ENCODE measurements around the gene NOTCH1. TPM values are rescaled to one million over a fixed set of nuclear protein-coding genes. Genes with fewer than 3 reads are reported as not detected.

NOTCH1 gene
- 10 to 100 TPM; 23.6 to 40.9 (median 36.2) TPM for polyA plus RNA-seq (ENCODE audit: insufficient read length in 3 of 3)
- long read RNA-seq, donor 1, result 0 reads
- long read RNA-seq, donor 2, partial matches to known transcripts, result 0 of 1 reads
- long read RNA-seq, donor 2, other reads (novel, unspliced or antisense), result 0 of 1 reads
- long read RNA-seq, donor 3, partial matches to known transcripts, result 0 of 1 reads
- long read RNA-seq, donor 3, other reads (novel, unspliced or antisense), result 0 of 1 reads
- long read RNA-seq, donor 4, partial matches to known transcripts, result 137 of 164 reads
- long read RNA-seq, donor 4, other reads (novel, unspliced or antisense), result 27 of 164 reads
- long read RNA-seq, donor 5, result 0 reads
- long read RNA-seq, donor 6, full-length matches to known transcripts, result 1 of 1 reads
- long read RNA-seq, donor 6, partial matches to known transcripts, result 0 of 1 reads
- long read RNA-seq, donor 6, other reads (novel, unspliced or antisense), result 0 of 1 reads
- long read RNA-seq, donor 7, partial matches to known transcripts, result 8 of 9 reads
- long read RNA-seq, donor 7, other reads (novel, unspliced or antisense), result 0 of 9 reads
- long read RNA-seq, donor 8, partial matches to known transcripts, result 5 of 6 reads
- long read RNA-seq, donor 8, other reads (novel, unspliced or antisense), result 0 of 6 reads
- long read RNA-seq, donor 9, result 0 reads
- long read RNA-seq, donor 10, full-length matches to known transcripts, result 1 of 1 reads
- long read RNA-seq, donor 10, partial matches to known transcripts, result 0 of 1 reads
- long read RNA-seq, donor 10, other reads (novel, unspliced or antisense), result 0 of 1 reads
- long read RNA-seq, donor 11, result 0 reads
- long read RNA-seq, donor 12, result 0 reads
- long read RNA-seq, donor 13, result 0 reads
- long read RNA-seq, donor 14, full-length matches to known transcripts, result 3 of 3 reads
- long read RNA-seq, donor 14, partial matches to known transcripts, result 0 of 3 reads
- long read RNA-seq, donor 14, other reads (novel, unspliced or antisense), result 0 of 3 reads
- long read RNA-seq, donor 15, result 0 reads
- long read RNA-seq, donor 16, full-length matches to known transcripts, result 2 of 366 reads
- long read RNA-seq, donor 16, partial matches to known transcripts, result 290 of 366 reads
- long read RNA-seq, donor 16, other reads (novel, unspliced or antisense), result 74 of 366 reads

DNA sequence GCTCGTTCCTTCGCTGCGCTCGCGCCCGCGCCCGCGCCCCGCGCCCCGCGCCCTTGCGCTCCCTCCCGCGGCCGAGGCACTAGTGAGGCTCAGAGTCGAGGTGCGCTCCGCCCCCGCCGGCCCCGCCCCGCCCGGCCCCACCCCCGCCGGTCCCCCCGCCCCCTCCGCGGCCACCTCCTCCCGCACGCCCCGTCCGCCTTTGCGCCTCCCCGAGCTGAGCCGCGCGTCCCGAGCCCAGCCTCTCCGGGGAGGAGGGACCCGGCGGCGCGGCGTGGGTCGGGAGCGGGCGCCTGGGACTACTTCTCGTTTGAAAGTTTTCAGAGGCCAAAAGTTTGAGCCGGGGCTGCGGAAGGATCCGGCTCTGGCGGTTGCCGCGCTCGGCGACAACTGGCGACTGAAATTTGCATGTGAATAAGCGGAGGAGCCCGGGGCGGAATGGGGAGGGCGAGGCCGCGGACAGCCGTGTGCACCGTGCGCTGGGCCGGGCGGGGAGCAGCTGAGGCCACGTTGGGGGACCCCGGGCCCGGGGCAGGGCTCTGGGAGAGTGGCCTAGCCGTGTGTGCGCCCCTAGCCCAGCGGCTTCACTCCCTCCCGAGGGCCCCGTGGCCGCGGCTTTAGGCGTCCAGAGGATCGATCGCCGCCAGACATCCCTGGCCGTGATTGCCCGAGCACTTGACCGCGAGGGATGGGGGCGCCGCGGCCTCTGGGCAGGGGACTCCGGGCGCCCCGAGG is at the start of gene NOTCH1:
TSS of gene NOTCH1 (minus strand) at position 84 of the 732 bp plus-strand sequence. CDS start 262 bp downstream, outside the sequence.
- peak; percentile 76 to 93 (median 87) for DNase-seq (ENCODE audit: extremely low read depth in 1 of 11, low read depth in 9 of 11, low spot score in 4 of 11)

DNA sequence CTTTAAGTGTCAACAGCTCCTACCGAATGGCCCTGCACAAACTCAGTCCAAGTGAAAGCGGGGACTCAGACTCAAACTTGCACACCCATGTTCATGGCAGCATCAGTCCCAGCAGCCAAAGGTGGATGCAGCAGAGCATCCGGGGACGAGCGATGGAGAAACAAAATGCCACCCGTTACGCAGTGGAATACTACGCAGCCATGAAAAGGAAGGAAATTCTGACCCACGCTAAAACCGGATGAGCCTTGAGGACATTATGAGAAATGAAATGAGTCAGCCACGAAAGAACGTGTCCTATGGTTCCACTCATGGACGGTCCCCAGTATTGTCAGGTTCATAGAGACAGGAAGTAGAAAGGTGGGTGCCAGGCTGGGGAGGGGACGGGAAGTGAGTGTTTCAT is 48.6 kb upstream of the NOTCH1 start:
- DNase-seq (ENCODE audit: extremely low read depth in 1 of 11, low read depth in 9 of 11, low spot score in 4 of 11), result no peak

DNA sequence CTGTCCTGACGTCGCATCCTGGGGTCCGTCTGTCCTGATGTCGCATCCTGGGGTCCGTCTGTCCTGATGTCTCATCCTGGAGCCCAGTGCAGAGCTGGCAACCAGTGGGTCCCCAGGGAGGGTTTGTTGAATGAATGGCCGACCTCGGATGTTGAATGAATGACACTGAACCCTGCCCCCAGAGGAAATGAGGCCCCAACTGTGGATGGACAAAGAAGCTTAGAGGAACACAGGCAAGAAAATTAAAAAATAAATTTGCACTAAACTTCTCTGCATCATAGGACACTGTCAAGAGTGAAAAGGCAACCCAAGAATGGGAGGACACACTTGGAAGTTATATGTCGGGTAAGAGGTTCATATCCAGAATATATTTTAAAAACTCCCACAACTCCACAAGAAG is 47.7 kb upstream of the NOTCH1 start:
- DNase-seq (ENCODE audit: extremely low read depth in 1 of 11, low read depth in 9 of 11, low spot score in 4 of 11), result no peak

DNA sequence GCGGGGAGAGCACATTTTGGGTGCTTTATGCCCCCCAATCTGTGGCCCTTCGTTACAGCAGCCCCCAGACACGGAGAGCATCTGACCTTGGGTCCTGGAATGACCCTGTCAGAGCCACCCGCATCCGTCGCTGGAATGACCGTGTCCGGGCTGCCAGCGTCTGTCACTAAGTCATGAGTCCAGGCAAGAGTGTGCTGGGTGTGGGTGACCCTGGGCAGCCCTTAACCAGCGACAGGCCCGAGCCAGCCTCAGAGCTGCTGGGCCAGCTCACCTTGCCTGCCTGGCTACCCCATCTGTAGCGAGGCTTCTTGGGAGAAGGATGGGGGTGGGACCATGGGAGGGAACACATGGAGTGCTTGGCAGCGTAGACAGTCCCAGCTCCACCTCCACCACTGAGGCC is 46.8 kb upstream of the NOTCH1 start:
- no peak for DNase-seq (ENCODE audit: extremely low read depth in 1 of 11, low read depth in 9 of 11, low spot score in 4 of 11)

DNA sequence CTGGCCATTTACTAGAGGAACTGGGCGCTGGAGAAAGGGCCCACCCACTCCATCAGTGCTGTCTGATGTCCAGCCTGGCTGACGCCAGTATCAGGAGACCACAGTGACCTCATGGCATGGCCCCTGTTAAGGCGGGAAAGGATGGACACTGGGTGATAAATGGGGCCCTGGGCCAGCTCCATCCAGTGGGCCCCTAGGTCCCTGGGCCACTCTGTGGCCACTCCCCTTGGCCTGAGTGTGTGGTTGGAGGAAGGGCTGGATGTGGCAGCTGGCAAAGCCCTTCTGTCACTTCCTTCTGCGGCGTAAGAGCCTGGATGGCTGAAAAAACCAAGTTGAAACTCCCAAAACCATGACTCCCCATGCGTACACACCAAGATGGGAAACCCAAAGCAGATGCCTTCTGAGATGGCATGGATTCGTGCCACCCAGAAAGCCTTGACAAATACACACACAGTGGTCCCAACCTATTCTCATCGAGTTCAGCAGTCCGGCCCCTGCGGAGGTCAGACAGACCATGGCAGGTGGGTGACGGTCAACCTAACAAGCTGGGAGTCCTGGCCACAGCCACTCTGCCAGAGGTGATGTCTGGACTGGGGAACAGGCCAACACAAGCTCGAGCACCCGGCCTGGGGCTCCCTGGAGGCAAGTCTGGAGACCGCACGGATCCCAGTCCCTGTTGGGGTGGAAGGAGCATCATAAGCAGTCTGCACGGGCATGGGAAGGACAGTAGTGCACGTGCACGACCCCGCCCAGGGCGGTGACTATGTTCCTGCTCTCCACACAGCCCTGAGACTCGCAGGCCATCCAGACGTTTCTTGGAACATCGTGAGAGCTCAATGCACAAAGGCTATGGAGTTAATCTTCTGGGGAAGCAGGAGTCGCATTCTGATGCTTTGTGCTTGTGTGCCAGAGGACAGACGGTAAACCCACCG is 45.2 kb upstream of the NOTCH1 start:
- DNase-seq (ENCODE audit: extremely low read depth in 1 of 11, low read depth in 9 of 11, low spot score in 4 of 11), result no peak

DNA sequence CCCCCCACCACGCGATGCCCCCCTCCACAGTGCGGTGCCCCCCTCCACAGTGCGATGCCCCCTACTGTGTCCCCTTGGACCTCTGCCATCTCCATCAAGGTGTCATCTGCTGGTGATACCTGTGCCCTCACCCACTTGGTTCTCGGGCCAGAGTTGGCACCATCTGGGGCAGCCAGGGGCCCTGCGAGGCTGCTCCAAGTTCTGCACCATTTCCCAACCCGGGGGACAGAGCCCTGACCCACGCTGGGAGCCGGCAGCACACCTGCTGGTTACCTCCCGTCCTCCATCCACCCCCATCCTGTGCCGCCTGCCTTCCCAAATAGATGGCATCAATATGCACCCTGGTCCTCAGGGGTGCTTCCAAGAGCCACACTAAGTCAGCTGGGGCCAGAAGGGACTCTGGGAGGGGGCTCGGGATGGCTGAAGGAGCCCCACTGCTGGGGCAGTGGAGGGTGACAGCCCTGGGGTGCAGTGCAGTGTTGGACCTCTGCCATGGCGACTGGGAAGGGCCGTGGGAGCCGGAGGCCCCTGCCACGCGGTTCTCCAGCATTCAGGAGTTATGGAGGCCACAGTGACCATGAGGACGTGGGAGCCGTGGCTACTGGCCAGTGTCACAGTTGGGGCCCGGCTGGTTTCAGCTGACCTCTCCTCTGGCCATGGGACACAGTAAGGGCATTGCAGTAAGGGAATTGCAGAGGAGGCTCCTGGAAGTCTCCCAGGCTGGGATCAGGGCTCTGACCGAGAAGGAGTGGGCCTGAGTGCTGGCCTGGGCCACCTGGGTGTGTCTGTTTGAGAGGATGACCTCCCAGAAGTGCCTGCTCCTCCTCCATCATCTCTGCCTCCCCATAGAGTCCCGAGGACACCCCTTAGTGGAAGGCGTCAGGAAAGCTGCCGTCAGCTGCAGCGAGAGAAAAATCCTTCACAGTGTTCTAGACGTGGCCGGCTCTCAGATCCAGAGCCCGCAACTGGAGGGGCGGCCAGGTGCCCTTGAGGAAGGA is 44.2 kb upstream of the NOTCH1 start:
- DNase-seq (ENCODE audit: extremely low read depth in 1 of 11, low read depth in 9 of 11, low spot score in 4 of 11), result no peak

DNA sequence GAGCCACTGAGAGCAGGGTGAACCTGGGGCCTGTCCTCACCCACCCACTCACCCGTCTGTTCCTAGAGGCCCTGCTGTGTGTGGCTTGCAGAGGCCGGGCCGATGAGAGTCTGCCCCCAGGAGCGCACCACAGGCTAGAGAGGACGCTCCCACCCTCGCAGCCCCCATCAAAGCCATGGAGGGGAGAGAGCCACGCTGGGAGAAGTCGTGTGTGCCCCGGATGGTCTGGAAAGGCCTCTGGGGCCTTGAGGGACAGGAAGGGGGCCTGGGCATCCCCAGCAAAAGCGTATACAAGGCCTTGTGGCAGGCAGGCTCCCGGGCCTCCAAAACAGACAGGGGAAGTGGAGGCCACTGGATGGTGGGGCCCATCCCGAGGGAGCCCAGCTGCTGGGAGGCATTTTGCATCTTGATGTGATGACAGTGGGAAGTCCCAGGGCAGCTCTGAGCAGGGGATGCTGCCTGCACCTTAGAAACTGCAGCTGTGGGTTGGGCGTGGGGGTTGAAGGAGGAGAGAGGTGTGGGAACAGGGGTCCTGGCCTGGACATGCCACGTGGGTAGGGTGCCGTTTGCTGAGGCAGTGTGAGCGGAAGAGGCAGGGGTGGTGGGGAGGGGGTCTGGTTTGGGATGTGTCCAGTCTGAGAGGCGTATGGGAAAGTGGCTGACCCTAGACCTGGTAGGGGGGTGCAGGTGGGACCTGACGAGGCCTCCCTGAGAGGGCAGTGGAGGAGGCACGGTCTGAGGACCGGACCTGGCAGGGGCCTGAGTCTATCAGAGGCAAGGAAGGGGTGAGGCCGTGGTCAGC is 43.0 kb upstream of the NOTCH1 start:
- DNase-seq (ENCODE audit: extremely low read depth in 1 of 11, low read depth in 9 of 11, low spot score in 4 of 11), result no peak

DNA sequence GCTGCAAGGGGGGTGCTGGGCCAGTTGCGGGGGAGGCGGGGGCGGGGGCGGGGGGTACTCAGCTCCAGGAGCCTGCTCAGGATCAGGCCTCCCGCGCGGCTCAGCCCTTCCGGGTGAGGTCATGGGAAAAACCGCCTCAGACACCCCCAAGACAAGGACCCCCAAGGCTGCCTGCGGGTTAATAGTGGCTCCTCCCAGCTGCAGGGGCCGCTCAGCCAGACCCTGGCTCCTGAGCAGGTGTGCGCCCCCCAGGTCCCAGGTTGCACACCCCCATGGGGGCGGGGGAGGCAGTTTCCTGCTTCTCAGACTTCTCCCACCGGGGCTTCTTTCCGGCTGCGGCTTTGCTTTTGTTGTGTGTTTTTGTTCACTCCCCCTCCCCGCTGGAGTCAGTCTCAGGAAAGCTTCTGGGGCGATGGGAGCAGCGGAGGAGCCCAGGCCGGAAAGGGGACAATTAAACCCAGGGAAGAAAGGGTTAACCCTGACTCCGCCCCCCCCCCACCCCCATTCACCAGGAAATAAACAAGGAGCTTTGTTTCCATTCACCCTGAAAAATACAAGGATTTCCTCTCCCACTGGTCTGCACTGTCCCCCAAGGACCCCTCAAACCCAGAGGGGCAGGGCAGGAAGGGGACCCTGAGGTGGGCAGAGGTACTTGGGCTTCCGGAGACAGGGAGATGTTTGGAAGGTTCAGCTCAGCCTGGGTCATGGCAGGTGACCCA is 42.3 kb upstream of the NOTCH1 start:
- peak in 10 of 11 donors; percentile 57 to 88 (median 77) for DNase-seq (ENCODE audit: extremely low read depth in 1 of 11, low read depth in 9 of 11, low spot score in 4 of 11)

DNA sequence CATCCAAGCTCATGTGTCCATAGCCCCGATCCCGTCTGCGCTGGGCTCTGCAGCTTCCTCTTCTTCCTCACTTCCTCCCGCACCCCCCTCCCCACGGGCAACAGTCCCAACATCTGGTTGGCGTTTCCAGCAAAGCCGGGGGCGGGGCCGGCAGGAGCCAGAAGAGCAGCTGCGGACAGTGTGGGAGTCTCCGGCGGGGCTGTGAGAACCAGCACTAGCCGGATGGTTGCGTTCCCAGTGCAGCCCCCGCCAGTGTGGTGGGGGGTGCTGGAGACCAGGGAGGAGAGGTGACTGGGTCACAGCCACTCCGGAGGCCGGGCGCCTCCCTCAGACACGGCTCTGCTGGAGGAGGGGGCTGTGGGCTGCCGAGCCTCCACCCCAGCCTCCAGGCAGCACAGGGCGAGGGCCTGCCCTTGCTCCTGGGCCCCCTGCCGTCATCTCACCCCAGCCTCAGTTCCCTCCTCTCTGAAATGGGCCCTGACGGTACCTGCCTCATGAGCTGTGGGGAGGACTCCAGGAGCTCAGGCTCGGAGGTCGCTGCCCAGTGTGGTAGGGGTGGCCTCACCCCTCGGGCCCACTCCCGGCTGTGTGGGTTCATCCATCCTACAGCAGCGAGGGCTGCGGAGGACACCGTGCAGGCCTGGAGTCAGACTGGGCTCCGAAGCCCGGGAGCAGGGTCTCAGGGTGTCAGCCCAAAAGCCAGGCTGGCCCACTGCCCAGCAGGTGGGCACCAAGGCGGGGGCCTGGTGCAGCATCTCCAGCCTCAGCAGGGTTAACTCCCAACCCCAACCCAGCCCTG is 41.5 kb upstream of the NOTCH1 start:
- DNase-seq (ENCODE audit: extremely low read depth in 1 of 11, low read depth in 9 of 11, low spot score in 4 of 11), result peak; percentile 81 to 94 (median 91)

DNA sequence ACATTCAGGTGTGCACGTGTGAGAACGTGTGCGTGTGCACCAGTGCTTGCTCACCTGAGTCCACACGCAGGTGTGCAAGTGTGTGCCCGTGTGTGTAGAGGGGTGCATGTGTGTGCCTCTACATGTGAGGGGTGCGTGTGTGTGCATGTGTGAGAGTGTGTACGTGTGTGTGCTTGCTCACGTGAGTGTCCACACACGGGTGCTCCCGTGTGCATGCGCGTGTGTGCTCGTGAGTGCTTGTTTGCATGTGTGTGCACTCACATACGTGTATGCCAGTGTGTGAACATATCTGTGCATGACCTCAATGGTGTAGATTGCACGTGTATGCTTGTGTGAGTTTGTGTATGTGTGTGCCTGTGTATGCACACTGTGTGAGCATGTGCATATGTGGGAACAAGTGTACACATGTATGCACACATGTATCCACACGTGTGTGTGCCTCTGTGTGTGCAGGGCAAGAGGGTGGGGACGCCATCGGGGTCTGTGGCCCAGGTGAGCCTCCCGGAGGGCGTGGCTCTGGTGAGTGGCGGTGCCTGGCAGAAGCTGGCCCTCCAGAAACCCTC is 40.6 kb upstream of the NOTCH1 start:
- no peak for DNase-seq (ENCODE audit: extremely low read depth in 1 of 11, low read depth in 9 of 11, low spot score in 4 of 11)

DNA sequence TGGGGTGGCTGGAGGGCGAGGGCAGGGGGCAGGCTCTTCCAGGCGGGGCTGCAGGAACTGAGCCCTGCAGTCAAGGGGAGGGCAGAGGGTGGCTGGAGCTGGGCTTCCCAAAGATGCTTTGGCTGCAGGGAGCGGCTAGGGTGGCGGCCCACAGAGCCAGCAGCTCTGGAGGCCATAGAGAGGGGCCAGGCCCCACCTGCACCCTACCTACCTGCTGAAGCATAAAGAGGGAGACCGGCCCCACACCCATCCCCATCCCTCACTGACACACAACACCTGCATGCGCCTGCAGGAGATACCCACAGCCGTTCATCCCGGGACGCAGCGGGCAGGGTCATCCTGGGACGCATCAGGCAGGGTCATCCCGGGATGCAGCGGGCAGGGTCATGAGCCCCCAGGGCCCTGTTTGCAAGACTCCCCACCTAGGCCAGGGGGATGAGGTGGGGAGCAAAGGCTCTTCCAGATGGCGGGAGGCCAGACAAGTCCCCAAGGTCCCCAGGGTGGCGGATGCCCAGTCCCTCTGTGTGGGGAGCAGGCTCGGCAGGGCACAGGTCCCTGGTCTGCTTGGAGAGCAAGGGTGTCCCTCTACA is 39.8 kb upstream of the NOTCH1 start:
- no peak for DNase-seq (ENCODE audit: extremely low read depth in 1 of 11, low read depth in 9 of 11, low spot score in 4 of 11)

DNA sequence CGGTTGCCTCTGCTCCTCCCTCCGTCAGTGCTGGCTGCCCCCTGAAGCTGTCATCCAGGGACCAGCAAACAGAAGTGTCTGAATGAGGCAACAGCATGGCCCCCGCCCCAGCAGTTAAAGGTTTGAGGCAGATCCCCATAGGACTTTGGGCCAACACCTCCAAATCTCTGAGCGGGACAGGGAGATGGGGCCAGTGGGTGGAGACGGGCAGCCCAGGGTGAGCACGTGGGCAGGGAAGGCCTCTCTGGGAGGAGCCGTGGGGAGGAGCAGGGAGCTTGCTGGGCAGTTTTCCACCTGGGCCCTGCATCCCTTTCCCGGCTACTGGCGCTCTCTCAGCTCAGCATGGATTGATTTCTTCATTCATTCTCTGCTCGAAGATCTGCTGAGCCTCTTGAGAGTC is 39.1 kb upstream of the NOTCH1 start:
- DNase-seq (ENCODE audit: extremely low read depth in 1 of 11, low read depth in 9 of 11, low spot score in 4 of 11), result no peak

DNA sequence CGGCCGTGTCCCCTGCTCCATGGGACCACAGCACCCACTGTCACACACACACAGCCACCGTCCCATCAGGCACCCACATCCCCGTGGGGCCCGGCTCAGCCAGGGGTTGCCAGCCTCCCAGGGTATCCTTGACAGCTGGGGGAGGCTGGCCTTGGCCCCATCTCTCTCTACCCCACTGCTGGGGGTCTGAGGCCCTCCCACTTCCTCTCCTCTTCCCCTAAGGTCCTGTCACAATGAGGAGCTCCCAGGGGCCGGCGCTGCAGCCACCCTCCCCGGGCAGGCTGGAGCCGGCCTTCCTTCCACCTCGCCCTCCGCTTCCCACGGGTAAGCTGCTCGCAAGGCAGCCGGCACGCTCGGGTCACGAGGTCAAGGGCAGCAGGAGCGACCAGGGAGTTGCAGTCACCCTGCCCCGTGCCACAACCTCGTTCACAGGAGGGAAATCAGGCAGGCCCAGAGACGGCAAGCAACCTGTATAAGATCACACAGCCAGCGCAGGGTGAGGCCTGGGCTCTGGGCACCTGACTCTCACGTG is 38.6 kb upstream of the NOTCH1 start:
- no peak for DNase-seq (ENCODE audit: extremely low read depth in 1 of 11, low read depth in 9 of 11, low spot score in 4 of 11)
